ENCODE results near the gene FOXC2. TPM values are rescaled to one million over a fixed set of nuclear protein-coding genes. Genes with fewer than 3 reads are reported as not detected.

Gene FOXC2
- total RNA-seq, 2 experiments from 2014 or later: not detected

DNA sequence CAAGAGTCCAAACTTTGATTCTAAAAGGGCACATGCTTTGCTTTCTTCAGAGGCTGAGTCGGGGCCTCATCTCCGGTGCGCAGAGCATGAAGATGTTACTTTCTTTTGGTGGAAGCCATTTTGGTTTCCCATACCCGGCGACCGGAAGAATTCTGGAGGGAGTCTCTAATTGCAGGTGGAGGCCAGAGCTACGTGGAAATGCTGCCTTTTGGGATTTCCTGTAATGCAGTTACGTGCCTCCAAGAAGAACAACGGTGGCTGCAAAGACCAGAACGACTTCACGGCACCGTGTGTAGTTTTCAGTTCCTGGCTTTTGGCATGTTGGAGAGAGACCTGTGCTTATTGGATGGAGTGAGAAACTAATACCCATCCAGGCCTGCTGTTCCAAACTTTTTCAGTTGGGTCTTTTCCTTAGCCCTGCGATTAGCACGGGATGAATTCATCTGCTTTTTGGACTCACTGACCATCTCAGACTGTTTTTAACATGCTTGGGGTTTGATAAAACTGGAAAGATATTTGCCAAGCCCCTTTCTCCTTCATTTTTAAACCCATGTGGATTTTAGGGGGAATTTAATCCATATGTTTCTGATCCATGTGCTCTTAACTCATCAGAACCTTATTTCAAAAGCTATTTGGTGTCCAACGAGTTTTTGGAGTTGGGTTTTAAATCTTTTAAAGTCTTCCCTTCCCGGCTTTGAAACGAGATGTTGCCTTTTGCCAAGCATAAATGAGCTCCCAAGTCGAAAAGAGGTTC lies 30.7 kb downstream of the FOXC2 start:
- no peaks in the 10 kb centered on the region for H3K36me3 Mint-ChIP-seq

GRCh38 chr16:86597880-86598606 lies 31.4 kb downstream of the FOXC2 start:
- no peak overlapping the region for H3K27ac Mint-ChIP-seq

More for the DNA sequence above, 30.7 kb downstream of the FOXC2 start:
- peaks cover 2% of the 10 kb centered on the region for H3K9me3 Mint-ChIP-seq
- no peak for DNase-seq
- H3K4me1 Mint-ChIP-seq: peaks cover 7% of the 10 kb centered on the region
- no peak overlapping the region for H3K27ac Mint-ChIP-seq
- H3K27me3 Mint-ChIP-seq: peaks cover 52% of the 10 kb centered on the region
- no peak overlapping the region for H3K4me3 Mint-ChIP-seq

DNA sequence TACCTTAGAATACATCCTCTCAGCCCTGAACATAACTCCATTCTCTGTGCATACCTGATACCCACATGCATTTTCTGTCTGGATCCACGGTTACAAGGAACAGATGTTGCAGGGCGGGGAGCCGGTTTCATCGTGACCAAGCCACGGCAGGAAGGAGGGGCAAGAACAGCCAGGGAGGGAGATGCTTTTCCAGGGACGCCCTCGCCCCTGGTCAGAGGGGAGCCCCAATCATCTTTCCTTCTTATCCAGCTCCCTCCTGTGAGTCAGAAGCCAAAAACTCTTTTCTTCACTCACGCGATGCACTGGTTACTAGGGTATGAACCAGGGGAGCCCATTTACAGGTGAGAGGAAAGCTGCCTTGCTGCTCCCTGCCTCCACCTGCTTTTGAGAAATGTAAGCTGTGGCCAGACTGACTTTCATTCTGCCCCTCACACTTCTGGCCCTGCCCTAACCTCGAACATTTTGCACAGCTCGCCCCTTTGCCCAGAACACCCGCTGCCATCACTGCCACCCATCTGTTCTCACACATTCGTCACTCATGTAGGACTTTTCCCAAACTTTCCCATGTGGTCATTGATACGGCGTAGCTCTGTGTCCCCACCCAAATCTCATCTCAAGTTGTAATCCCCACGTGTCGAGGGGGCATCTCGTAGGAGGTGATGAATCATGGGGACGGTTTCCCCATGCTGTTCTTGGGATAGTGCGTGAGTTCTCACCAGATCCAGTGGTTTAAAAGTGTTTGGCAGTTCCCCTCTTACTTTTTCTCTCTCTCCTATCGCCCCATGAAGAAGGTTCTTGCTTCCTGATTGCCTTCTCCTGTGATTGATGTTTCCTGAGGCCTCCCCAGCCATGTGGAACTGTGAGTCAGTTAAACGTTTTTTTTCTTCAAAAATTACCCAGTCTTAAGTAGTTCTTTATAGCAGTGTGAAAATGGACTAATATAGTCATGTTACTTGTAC lies 32.3 kb downstream of the FOXC2 start:
- no peak for DNase-seq
- peaks cover 50% of the 10 kb centered on the region for H3K27me3 Mint-ChIP-seq
- H3K4me3 Mint-ChIP-seq: no peak overlapping the region

More at GRCh38 chr16:86597880-86598606, 31.4 kb downstream of the FOXC2 start:
- DNase-seq: no peak
- H3K4me3 Mint-ChIP-seq: no peak overlapping the region
- H3K36me3 Mint-ChIP-seq: no peaks in the 10 kb centered on the region
- H3K27me3 Mint-ChIP-seq: peaks cover 55% of the 10 kb centered on the region
- H3K4me1 Mint-ChIP-seq: peaks cover 7% of the 10 kb centered on the region
- peaks cover 2% of the 10 kb centered on the region for H3K9me3 Mint-ChIP-seq

DNA sequence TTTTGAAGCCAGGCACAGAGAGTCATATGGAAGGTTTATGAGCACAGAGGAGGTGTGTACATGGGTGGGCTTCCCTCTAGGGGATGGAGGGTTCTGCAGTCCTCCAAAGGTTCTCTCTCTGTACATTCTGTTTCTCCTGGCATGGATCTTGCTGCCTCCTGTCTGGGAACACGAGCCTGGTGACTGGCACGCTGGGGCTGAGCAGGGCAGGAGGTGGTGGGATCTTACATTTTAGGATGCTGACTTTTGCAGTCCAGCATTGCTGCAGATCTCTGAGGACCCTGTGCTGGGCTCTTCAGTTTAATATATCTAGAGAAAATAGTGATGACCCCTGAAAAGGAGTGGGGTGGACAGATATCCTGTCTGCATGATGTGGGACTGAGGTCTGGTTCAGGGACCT lies 34.7 kb downstream of the FOXC2 start:
- Mint-ChIP-seq H3K27ac (no peak overlapping the region), H3K4me1 (peaks cover 9% of the 10 kb centered on the region), H3K4me3 (no peak overlapping the region)

More for the DNA sequence above, 32.3 kb downstream of the FOXC2 start:
- H3K9me3 Mint-ChIP-seq: peaks cover 2% of the 10 kb centered on the region
- H3K4me1 Mint-ChIP-seq: peaks cover 4% of the 10 kb centered on the region
- no peak overlapping the region for H3K27ac Mint-ChIP-seq
- H3K36me3 Mint-ChIP-seq: no peaks in the 10 kb centered on the region

DNA sequence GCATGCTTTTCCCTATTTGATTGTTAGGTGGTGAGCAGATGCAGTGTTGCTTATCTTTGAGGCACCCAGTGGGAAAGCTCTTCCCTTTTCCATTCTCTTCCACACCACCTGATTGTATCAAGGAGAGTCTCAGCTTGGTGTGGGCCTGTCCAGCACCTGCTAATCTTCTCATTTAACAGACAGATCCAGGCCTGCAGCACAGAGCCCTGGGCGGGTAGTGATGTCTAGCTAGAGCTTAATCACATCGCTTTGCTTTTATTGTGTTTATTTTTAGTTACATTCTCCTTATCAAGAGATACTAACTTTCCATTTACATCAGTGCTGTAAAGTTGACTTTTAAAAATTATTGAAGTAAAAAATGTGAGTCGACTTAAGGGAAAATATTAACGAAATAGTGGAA lies 35.9 kb downstream of the FOXC2 start:
- no peak overlapping the region for H3K4me3 Mint-ChIP-seq
- H3K27me3 Mint-ChIP-seq: peaks cover 53% of the 10 kb centered on the region
- peaks cover 4% of the 10 kb centered on the region for H3K9me3 Mint-ChIP-seq
- H3K36me3 Mint-ChIP-seq: no peaks in the 10 kb centered on the region
- no peak for DNase-seq
- H3K4me1 Mint-ChIP-seq: peaks cover 9% of the 10 kb centered on the region
- H3K27ac Mint-ChIP-seq: no peak overlapping the region

More for the DNA sequence above, 34.7 kb downstream of the FOXC2 start:
- Mint-ChIP-seq H3K9me3 (peaks cover 4% of the 10 kb centered on the region), H3K27me3 (peaks cover 53% of the 10 kb centered on the region), H3K36me3 (no peaks in the 10 kb centered on the region)
- DNase-seq: no peak

- peak; percentile 38 for DNase-seq
- Mint-ChIP-seq H3K9me3 (peaks cover 3% of the 10 kb centered on the region), H3K36me3 (no peaks in the 10 kb centered on the region), H3K27ac (peak overlapping the region; percentile 57), H3K27me3 (peaks cover 35% of the 10 kb centered on the region), H3K4me1 (peaks cover 5% of the 10 kb centered on the region), H3K4me3 (peak overlapping the region; percentile 72)
Observed at GRCh38 chr16:86604436-86605193, 38.0 kb downstream of the FOXC2 start.

DNA sequence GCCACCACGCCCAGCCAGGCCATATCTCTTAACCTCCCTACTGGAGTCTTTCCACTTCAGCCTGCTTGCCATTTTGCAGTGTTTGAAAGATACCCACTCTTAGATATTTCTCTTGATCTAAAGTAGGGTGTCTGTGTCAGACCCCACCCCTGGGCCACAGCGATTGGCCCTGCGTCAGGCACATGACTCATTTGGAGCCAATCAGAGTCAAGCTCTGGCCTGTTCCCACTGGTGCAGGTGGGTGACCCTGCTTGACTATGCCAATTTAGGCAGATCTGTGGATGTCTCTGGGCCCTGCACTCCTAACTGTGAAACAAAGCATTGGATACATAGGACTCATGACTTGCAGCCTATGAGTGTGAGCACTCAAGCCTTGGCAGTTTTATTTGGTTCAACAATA lies 39.3 kb downstream of the FOXC2 start:
- no peak for DNase-seq
- Mint-ChIP-seq H3K36me3 (no peaks in the 10 kb centered on the region), H3K4me3 (no peak overlapping the region), H3K27ac (no peak overlapping the region), H3K4me1 (peaks cover 5% of the 10 kb centered on the region), H3K9me3 (peaks cover 3% of the 10 kb centered on the region), H3K27me3 (peaks cover 29% of the 10 kb centered on the region)

DNA sequence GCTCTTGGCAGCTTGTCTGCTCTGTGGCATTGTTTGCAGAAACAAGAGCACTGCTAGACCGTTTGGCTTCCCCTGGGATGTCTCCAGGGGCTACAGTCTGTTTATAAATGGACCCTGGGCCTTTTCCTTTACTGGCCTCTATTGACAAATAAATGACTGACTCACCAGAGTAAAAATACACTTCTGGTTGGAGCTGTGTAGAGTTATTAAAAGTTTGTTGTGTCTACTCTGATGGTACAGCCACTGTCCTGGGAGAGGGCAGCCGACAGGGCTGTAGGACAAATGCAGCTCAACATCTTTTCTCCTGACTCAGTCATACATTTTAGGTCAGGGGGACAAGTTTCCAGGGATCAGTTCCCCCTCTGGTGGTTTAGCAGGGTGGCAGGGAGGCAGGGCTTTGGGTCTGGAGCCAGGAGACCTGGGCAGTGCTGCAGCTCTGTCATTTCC lies 41.7 kb downstream of the FOXC2 start:
- DNase-seq: no peak
- Mint-ChIP-seq H3K27ac (no peak overlapping the region), H3K4me3 (no peak overlapping the region), H3K4me1 (peaks cover 5% of the 10 kb centered on the region), H3K36me3 (no peaks in the 10 kb centered on the region), H3K27me3 (peaks cover 16% of the 10 kb centered on the region), H3K9me3 (peaks cover 3% of the 10 kb centered on the region)

DNA sequence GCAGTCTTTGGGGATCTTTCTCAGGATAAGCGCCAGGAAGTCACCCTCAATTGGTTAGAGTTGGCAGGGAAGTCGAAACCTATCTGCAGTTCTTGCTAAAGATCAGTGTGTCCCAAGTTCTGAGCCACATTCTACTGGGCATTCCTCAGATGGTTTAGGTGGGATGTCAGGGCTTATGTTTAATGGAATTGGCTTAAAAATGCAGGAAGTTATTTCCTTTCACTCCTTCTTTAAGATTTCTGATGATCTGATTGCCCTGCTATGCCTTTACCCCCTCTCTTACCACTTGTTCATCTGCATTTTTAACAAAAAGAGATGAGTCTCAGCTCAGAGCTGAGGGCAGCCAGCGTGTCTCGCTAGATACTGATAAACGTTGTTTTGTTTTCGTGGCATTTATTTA lies 42.5 kb downstream of the FOXC2 start:
- Mint-ChIP-seq H3K27ac (no peak overlapping the region), H3K4me3 (no peak overlapping the region), H3K9me3 (peaks cover 2% of the 10 kb centered on the region), H3K27me3 (peaks cover 10% of the 10 kb centered on the region), H3K36me3 (no peaks in the 10 kb centered on the region), H3K4me1 (peaks cover 5% of the 10 kb centered on the region)
- DNase-seq: no peak

DNA sequence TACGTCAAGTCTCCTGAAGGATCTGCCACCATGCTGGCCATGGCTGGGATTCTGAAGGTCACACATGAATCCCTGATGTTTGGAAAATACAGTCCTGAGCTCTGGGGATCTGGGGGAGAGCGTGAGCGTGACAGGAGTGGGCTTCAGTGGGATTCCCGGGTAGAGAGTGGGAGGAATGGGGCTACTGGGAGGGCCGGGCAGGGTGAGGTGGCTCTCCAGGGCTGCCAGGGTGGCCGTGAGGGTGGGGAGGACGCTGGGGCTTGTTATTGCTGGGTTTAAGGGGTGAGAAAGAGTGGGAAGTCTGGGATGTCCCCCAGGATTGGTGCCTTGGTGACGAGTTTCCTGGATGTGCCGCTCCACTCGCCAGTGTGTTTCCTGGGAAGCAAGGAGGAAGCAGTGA lies 43.0 kb downstream of the FOXC2 start:
- Mint-ChIP-seq H3K36me3 (no peaks in the 10 kb centered on the region), H3K9me3 (no peaks in the 10 kb centered on the region), H3K27ac (no peak overlapping the region), H3K27me3 (peaks cover 7% of the 10 kb centered on the region), H3K4me3 (no peak overlapping the region), H3K4me1 (peaks cover 5% of the 10 kb centered on the region)
- no peak for DNase-seq

- DNase-seq: no peak
- no peaks in the 10 kb centered on the region for H3K36me3 Mint-ChIP-seq
- H3K27ac Mint-ChIP-seq: no peak overlapping the region
- H3K9me3 Mint-ChIP-seq: no peaks in the 10 kb centered on the region
- peaks cover 3% of the 10 kb centered on the region for H3K27me3 Mint-ChIP-seq
- H3K4me1 Mint-ChIP-seq: no peaks in the 10 kb centered on the region
- H3K4me3 Mint-ChIP-seq: no peak overlapping the region
Observed at GRCh38 chr16:86610779-86611524, 44.3 kb downstream of the FOXC2 start.

DNA sequence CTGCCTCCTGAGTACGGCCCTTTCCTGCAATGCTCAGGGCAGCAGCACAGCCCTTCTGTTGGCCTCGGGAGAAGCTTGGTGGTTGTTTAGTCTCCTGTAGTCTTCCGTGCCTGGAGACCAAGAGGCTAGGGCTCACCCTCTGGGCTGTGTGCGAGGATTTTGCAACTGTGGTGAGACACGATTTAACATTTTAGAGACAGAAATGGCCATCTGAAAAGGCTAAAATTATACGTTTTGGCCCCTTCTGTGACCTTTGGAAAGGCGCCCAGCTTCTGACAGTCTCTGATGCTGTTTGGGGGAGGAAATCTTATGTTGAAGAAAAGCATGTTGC lies 44.9 kb downstream of the FOXC2 start:
- no peaks in the 10 kb centered on the region for H3K9me3 Mint-ChIP-seq
- no peaks in the 10 kb centered on the region for H3K36me3 Mint-ChIP-seq
- no peak overlapping the region for H3K27ac Mint-ChIP-seq
- H3K4me3 Mint-ChIP-seq: no peak overlapping the region
- H3K27me3 Mint-ChIP-seq: peaks cover 3% of the 10 kb centered on the region
- DNase-seq: no peak
- H3K4me1 Mint-ChIP-seq: no peaks in the 10 kb centered on the region

DNA sequence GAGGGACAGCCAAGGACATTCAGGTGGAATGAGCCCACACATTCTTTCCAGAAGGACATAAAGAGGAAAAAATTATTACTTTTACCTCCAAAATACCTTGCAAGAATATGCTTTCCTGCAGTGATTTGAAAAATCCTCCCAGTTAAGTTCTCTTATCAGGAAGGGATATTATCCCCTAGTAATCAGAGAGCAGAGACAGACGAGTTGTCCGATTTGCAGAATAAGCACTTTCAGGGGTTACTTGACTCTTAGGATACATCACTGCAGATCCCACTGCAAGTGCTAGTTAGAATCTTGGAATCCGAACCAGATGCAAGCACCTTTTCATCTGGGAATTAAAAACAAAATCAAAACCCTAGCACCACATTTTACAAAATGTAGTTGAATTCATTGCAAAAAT lies 45.3 kb downstream of the FOXC2 start:
- no peak overlapping the region for H3K27ac Mint-ChIP-seq
- no peaks in the 10 kb centered on the region for H3K4me1 Mint-ChIP-seq
- no peak for DNase-seq
- H3K9me3 Mint-ChIP-seq: no peaks in the 10 kb centered on the region
- H3K4me3 Mint-ChIP-seq: no peak overlapping the region
- H3K27me3 Mint-ChIP-seq: peaks cover 3% of the 10 kb centered on the region
- no peaks in the 10 kb centered on the region for H3K36me3 Mint-ChIP-seq

DNA sequence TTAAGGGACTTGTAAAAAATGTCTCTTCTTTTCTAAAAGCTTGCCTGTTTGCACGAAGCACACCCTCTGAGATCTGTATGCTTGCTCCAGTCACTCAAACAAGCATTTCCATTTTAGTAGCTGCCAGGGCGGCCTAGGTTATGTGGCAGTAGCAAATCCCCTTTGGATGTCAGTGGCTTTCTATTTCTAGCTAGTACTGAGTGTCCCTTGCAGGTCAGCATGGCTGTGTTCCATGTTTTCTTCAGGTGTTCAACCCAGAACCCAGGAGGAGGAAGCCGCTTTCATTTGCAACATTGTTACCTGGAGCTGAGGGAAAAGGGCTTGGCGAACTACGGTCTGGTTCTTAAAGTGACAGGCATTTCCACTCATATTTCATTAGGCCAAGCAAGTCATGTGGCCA lies 48.1 kb downstream of the FOXC2 start:
- Mint-ChIP-seq H3K4me3 (no peak overlapping the region), H3K27me3 (peaks cover 3% of the 10 kb centered on the region), H3K36me3 (no peaks in the 10 kb centered on the region), H3K4me1 (no peaks in the 10 kb centered on the region), H3K9me3 (no peaks in the 10 kb centered on the region), H3K27ac (no peak overlapping the region)
- DNase-seq: no peak

Measured in activated naive CD8-positive, alpha-beta T cell treated with anti-CD3 and anti-CD28 coated beads for 36 hours (primary cell).